Mammary epithelial cell (primary cell): ENCODE measurements around the gene C1QL1.

Experiments
- CTCF ChIP-seq, 2 donors: IDR thresholded peaks in 1 of 2; conservative IDR thresholded peaks in 1 of 2; 2 replicates each; pipeline ENCODE4 v1.5.1; 2011 to 2012; ENCODE audit warnings: inconsistent platforms in 2 of 2, low read length in 2 of 2, mild to moderate bottlenecking in 2 of 2, control low read depth in 1 of 2, low read depth in 1 of 2; ENCODE audit not compliant: insufficient read depth in 1 of 2; ENCODE audit errors: extremely low read depth in 1 of 2
- EZH2 ChIP-seq: IDR thresholded peaks from 2 replicates; pipeline ENCODE4 v1.6.1; 2012; ENCODE audit warnings: low read length, inconsistent platforms, borderline replicate concordance

- TF ChIP-seq CTCF (conservative IDR thresholded peaks at IDR 0.05 in 1 of 2, IDR thresholded peaks at IDR 0.05 in 1 of 2; ENCODE audit: extremely low read depth in 1 of 2, insufficient read depth in 1 of 2, low read depth in 1 of 2, low read length in 2 of 2): no peak
- TF ChIP-seq EZH2: no peak
These were observed 39.0 kb downstream of the C1QL1 start for GRCh38 chr17:44928950-44929720.
